HepG2 (cell line): ENCODE data around the gene SAPCD2. TPM values are rescaled to one million over a fixed set of nuclear protein-coding genes. Genes with fewer than 3 reads are reported as not detected.

ENCODE experiments used
- CREB1 ChIP-seq, 2 experiments: fragments of 450-650 bp in 1 of 2; IDR thresholded peaks; 2 replicates each; pipeline ENCODE4 v1.6.1; 2016 to 2017; ENCODE audit warnings: control low read depth in 1 of 2, mild to moderate bottlenecking in 1 of 2, missing compliant biosample characterization in 1 of 2, missing genetic modification characterization in 1 of 2
- EED ChIP-seq: sonication (generic); formaldehyde crosslinking; IDR thresholded peaks from 2 replicates; pipeline ENCODE4 v1.5.0; 2020; ENCODE audit warnings: mild to moderate bottlenecking, missing genetic modification reagents
- GZF1 ChIP-seq: sonication (generic); formaldehyde crosslinking; IDR thresholded peaks from 2 replicates; pipeline ENCODE4 v1.5.1; 2020; ENCODE audit warnings: mild to moderate bottlenecking, missing genetic modification reagents
- MED8 ChIP-seq: sonication (generic); formaldehyde crosslinking; IDR thresholded peaks from 2 replicates; pipeline ENCODE4 v1.8.1; 2023; ENCODE audit warnings: mild to moderate bottlenecking, missing genetic modification reagents; ENCODE audit not compliant: insufficient replicate concordance
- NFKB2 ChIP-seq: sonication (generic); formaldehyde crosslinking; IDR thresholded peaks from 2 replicates; pipeline ENCODE4 v1.4.0; 2020; ENCODE audit warnings: missing genetic modification reagents, borderline replicate concordance
- PCBP1 ChIP-seq: fragments of 200-400 bp; formaldehyde crosslinking; IDR thresholded peaks from 2 replicates; pipeline ENCODE4 v1.6.1; 2017; ENCODE audit warnings: mild to moderate bottlenecking, low read depth, low read length, borderline replicate concordance
- SALL1 ChIP-seq: sonication (generic); formaldehyde crosslinking; IDR thresholded peaks from 2 replicates; pipeline ENCODE4 v1.8.0; 2022; ENCODE audit warnings: mild to moderate bottlenecking, missing genetic modification reagents
- SMARCE1 ChIP-seq: fragments of 450-650 bp; IDR thresholded peaks from 2 replicates; pipeline ENCODE4 v1.6.1; 2017; ENCODE audit warnings: borderline replicate concordance
- SP2 ChIP-seq: sonication (generic); formaldehyde crosslinking; IDR thresholded peaks from 2 replicates; pipeline ENCODE4 v1.5.1; 2020; ENCODE audit warnings: mild to moderate bottlenecking, missing genetic modification reagents
- TCF7L2 ChIP-seq: IDR thresholded peaks from 2 replicates; pipeline ENCODE4 v1.6.1; 2011; ENCODE audit warnings: mild to moderate bottlenecking, low read depth, low read length, moderate library complexity
- TEAD3 ChIP-seq: optimal IDR thresholded peaks from 2 replicates; pipeline ENCODE3; 2016; ENCODE audit warnings: borderline replicate concordance
- ZBTB21 ChIP-seq: sonication (generic); formaldehyde crosslinking; IDR thresholded peaks from 2 replicates; pipeline ENCODE4 v1.4.0; 2020; ENCODE audit warnings: missing genetic modification reagents
- ZMYM2 ChIP-seq: sonication (generic); formaldehyde crosslinking; IDR thresholded peaks from 2 replicates; pipeline ENCODE4 v1.8.0; 2022; ENCODE audit warnings: mild to moderate bottlenecking, missing genetic modification reagents
- ZNF281 ChIP-seq: sonication (generic); formaldehyde crosslinking; IDR thresholded peaks from 2 replicates; pipeline ENCODE4 v1.4.0; 2020; ENCODE audit warnings: missing genetic modification reagents, borderline replicate concordance
- ZNF430 ChIP-seq: sonication (generic); formaldehyde crosslinking; IDR thresholded peaks from 2 replicates; pipeline ENCODE4 v1.9.0; 2021; ENCODE audit warnings: mild to moderate bottlenecking, missing genetic modification reagents
- ZNF556 ChIP-seq: sonication (generic); formaldehyde crosslinking; IDR thresholded peaks from 2 replicates; pipeline ENCODE4 v1.4.0; 2020; ENCODE audit warnings: mild to moderate bottlenecking, missing genetic modification reagents, borderline replicate concordance
- ZNF572 ChIP-seq: sonication (generic); formaldehyde crosslinking; IDR thresholded peaks from 2 replicates; pipeline ENCODE4 v1.5.1; 2020; ENCODE audit warnings: mild to moderate bottlenecking, missing genetic modification reagents
- ZNF75D ChIP-seq: sonication (generic); formaldehyde crosslinking; IDR thresholded peaks from 2 replicates; pipeline ENCODE4 v1.8.1; 2023; ENCODE audit warnings: missing genetic modification reagents, mild to moderate bottlenecking, borderline replicate concordance
- ZNF768 ChIP-seq: sonication (generic); formaldehyde crosslinking; IDR thresholded peaks from 2 replicates; pipeline ENCODE4 v1.4.0; 2020; ENCODE audit warnings: missing genetic modification reagents
- ZNF770 ChIP-seq: sonication (generic); formaldehyde crosslinking; IDR thresholded peaks from 2 replicates; pipeline ENCODE4 v1.5.0; 2020; ENCODE audit warnings: mild to moderate bottlenecking, missing genetic modification reagents
- ZNF781 ChIP-seq: sonication (generic); formaldehyde crosslinking; IDR thresholded peaks from 2 replicates; pipeline ENCODE4 v1.5.1; 2020; ENCODE audit warnings: borderline replicate concordance, mild to moderate bottlenecking, missing genetic modification reagents; ENCODE audit errors: not compliant biosample characterization
- ZSCAN12 ChIP-seq: sonication (generic); formaldehyde crosslinking; IDR thresholded peaks from 2 replicates; pipeline ENCODE4 v1.9.0; 2021; ENCODE audit warnings: mild to moderate bottlenecking, missing genetic modification reagents
- ZXDC ChIP-seq: sonication (generic); formaldehyde crosslinking; IDR thresholded peaks from 2 replicates; pipeline ENCODE4 v1.5.0; 2020; ENCODE audit warnings: mild to moderate bottlenecking, missing genetic modification reagents
- polyA plus RNA-seq, 8 experiments: library from polyadenylated mRNA; depleted of rRNA in 3 of 8; stranded (reverse) in 7 of 8; unstranded in 1 of 8; fragments of >200 nt; fragmentation: Illumina TruSeq in 4 of 8; extraction: Trizol in 4 of 8; gene quantifications; 2 replicates each; pipeline versions ENCODE4 v1.2.1 to v1.2.3, GENCODE V29; 2011 to 2016; ENCODE audit warnings: low read depth in 4 of 8, missing spikeins in 1 of 8, mixed read lengths in 1 of 8; ENCODE audit not compliant: insufficient read depth in 1 of 8
- total RNA-seq, 5 experiments: library from RNA; depleted of rRNA; stranded (reverse); fragments of >200 nt; fragmentation: Illumina TruSeq; extraction: Trizol; gene quantifications; 2 replicates each; pipeline ENCODE4 v1.2.3, GENCODE V29; 2016; ENCODE audit warnings: low read depth in 1 of 5

SAPCD2 gene
- total and polyA plus RNA-seq, 2 of the 13 experiments (the other 11 are each of a cell fraction or from before 2014, with no cell fraction given): 21.9 to 42.8 TPM

DNA sequence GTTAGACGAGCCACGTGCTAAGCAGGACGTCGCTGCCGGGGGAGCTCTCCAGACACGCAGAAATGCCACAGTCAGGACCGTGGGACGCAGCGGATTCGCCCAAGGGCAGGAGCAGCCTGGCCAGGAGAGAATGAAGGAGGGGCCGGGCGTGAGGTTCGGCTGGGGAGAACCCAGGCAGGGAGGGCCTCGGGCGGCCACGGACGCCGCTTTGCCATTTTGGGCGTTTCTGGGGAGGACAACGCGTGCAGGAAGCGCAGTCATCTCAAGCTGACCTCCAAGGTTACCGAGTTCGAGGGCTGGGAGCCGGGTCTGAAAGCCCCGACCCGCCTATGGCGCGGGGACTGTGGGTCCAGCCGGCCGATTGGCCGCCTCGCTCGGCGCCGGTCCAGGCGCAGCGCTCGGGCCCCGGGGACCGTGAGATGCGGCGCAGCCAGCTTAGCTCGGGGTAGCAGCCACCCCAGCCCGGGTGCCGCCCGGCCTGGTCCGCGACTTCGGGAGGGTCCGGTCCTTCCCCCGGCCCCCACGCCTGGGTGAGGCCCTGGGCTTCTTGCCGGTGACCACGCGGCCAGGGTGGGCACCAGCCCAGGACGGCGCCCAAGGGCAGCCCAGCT, 15.7 kb upstream of the SAPCD2 start (continued):
- peak; percentile 9; the same call in 1 of the 2 replicates for TF ChIP-seq ZNF572
- TF ChIP-seq MED8 (CRISPR knock-in tag): no peak
- peak; percentile 10; the same call in 1 of the 2 replicates for TF ChIP-seq ZNF768 (CRISPR knock-in tag)
- TF ChIP-seq ZBTB21 (CRISPR knock-in tag): no peak
- TF ChIP-seq ZNF430 (CRISPR knock-in tag): peak; percentile 62; the same call in 1 of the 2 replicates
- no peak for TF ChIP-seq CREB1 (IDR thresholded peaks at IDR 0.05)
- TF ChIP-seq CREB1 (CRISPR knock-in tag; IDR thresholded peaks at IDR 0.05): no peak
- peak; percentile 8 for TF ChIP-seq ZNF770 (CRISPR knock-in tag)
- no peak for TF ChIP-seq NFKB2 (CRISPR knock-in tag)
- peak; percentile 17; the same call in 1 of the 2 replicates for TF ChIP-seq ZSCAN12 (CRISPR knock-in tag)
- TF ChIP-seq EED: no peak
- peak; percentile 45; the same call in 1 of the 2 replicates for TF ChIP-seq SP2 (CRISPR knock-in tag)
- TF ChIP-seq ZNF556 (CRISPR knock-in tag): peak; percentile 67; the same call in 1 of the 2 replicates
- 0 out of 2 replicates have a peak, but pooled peaks have one; percentile 37 for TF ChIP-seq GZF1 (CRISPR knock-in tag)
- TF ChIP-seq TEAD3 (CRISPR knock-in tag): peak; percentile 20
- TF ChIP-seq ZNF75D (CRISPR knock-in tag): no peak; the same call in 1 of the 2 replicates
- peak; percentile 47; the same call in 1 of the 2 replicates for TF ChIP-seq ZMYM2
- TF ChIP-seq TCF7L2: no peak
- 0 out of 2 replicates have a peak, but pooled peaks have one; percentile 40 for TF ChIP-seq PCBP1
- no peak for TF ChIP-seq ZNF281 (CRISPR knock-in tag)
- no peak for TF ChIP-seq ZNF781 (CRISPR knock-in tag)
- no peak for TF ChIP-seq SMARCE1
- peak; percentile 70; the same call in 1 of the 2 replicates for TF ChIP-seq ZXDC
- peak; percentile 39; the same call in 1 of the 2 replicates for TF ChIP-seq SALL1
